Ishikawa (cell line): ENCODE measurements around the gene PRDM8.

Source experiments
- MAX ChIP-seq: IDR thresholded peaks from 2 replicates; pipeline ENCODE4 v1.6.1; 2012
- RAD21 ChIP-seq: IDR thresholded peaks from 2 replicates; pipeline ENCODE4 v1.6.1; 2012; ENCODE audit warnings: low read depth
- TCF12 ChIP-seq: IDR thresholded peaks from 2 replicates; pipeline ENCODE4 v1.6.1; 2012; ENCODE audit warnings: low read depth
- USF1 ChIP-seq: IDR thresholded peaks from 2 replicates; pipeline ENCODE4 v1.6.1; 2012
- YY1 ChIP-seq: IDR thresholded peaks from 2 replicates; pipeline ENCODE4 v1.6.1; 2012; ENCODE audit warnings: low read depth

GRCh38 chr4:80150387-80151180 is 46.7 kb upstream of the PRDM8 start:
- TF ChIP-seq MAX, result no peak
- no peak for TF ChIP-seq TCF12
- TF ChIP-seq YY1, result no peak
- no peak for TF ChIP-seq USF1
- no peak for TF ChIP-seq RAD21
